ENCODE data around the gene SPTLC1.

GRCh38 chr9:92033991-92034390, 81.2 kb downstream of the SPTLC1 start:
- TF ChIP-seq EZH2 (IDR thresholded peaks at IDR 0.05; ENCODE audit: borderline replicate concordance, insufficient read depth, low read length, poor library complexity, severe bottlenecking) (no peak), CTCF (IDR thresholded peaks at IDR 0.05; ENCODE audit: poor library complexity, severe bottlenecking) (no peak)
- TF ChIP-seq, protein P1, sequence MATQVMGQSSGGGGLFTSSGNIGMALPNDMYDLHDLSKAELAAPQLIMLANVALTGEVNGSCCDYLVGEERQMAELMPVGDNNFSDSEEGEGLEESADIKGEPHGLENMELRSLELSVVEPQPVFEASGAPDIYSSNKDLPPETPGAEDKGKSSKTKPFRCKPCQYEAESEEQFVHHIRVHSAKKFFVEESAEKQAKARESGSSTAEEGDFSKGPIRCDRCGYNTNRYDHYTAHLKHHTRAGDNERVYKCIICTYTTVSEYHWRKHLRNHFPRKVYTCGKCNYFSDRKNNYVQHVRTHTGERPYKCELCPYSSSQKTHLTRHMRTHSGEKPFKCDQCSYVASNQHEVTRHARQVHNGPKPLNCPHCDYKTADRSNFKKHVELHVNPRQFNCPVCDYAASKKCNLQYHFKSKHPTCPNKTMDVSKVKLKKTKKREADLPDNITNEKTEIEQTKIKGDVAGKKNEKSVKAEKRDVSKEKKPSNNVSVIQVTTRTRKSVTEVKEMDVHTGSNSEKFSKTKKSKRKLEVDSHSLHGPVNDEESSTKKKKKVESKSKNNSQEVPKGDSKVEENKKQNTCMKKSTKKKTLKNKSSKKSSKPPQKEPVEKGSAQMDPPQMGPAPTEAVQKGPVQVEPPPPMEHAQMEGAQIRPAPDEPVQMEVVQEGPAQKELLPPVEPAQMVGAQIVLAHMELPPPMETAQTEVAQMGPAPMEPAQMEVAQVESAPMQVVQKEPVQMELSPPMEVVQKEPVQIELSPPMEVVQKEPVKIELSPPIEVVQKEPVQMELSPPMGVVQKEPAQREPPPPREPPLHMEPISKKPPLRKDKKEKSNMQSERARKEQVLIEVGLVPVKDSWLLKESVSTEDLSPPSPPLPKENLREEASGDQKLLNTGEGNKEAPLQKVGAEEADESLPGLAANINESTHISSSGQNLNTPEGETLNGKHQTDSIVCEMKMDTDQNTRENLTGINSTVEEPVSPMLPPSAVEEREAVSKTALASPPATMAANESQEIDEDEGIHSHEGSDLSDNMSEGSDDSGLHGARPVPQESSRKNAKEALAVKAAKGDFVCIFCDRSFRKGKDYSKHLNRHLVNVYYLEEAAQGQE (IDR thresholded peaks at IDR 0.05; ENCODE audit: borderline replicate concordance) = no peak
